ENCODE data around the gene SAMD4A.

SAMD4A gene

GRCh38 chr14:54774824-54775223 lies 207.9 kb downstream of the SAMD4A start:
- no peak for DNase-seq

GRCh38 chr14:54775486-54776140 lies 208.7 kb downstream of the SAMD4A start:
- DNase-seq, result peak in 1 of 56 donors; percentile 11

DNA sequence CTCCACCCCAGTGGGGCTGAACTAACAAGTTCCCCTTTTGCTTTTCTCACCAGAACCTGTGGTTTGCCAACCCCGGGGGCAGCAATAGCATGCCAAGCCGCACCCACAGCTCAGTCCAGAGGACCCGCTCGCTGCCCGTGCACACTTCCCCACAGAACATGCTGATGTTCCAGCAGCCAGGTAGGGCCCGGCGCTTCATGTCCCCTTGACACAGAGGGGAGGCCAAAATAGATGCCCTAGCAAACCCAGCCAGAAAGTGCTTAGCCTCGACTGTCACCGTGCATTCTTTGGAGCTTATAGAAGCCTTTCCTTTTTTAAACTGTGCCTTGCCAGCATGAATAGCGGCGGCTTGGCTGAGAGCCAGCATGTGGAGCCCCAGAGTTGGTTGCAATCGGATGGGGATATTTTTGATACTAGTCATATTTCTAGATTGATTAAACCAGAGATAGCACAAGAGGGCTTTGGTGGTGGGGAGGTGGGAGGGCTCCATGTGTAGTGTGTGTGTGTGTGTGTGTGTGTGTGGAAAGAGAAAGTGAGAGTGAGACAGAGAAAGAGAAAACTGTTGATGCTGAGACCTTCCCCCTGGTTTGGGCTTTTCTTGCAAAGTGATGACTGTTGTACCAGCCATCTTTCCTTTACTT lies 209.6 kb downstream of the SAMD4A start:
- peak in 17 of 56 donors; percentile 10 to 62 (median 41) for DNase-seq

DNA sequence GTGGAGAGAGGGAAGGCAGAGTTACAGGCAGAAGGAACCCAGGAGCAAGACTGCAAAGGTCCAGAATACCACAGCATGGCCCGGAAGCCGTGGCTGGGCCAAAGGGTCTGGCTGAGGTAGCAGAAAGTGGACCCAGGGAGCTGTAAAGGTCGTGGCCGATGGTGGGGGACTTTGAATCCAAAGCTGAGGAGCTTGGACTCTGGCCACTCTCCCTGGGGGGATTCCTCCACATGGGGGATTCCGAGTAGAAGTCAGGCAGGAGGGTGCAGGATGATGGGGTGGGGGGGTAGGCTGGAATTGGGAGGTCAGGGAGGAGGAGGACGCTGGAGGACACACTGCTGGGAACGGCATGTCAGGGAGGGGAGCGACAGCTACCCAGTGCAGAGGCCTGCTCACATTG lies 210.5 kb downstream of the SAMD4A start:
- DNase-seq, result no peak

GRCh38 chr14:54778618-54779345 lies 211.9 kb downstream of the SAMD4A start:
- peak in 7 of 56 donors; percentile 9 to 49 (median 19) for DNase-seq

GRCh38 chr14:54781080-54781479 lies 214.2 kb downstream of the SAMD4A start:
- DNase-seq, result no peak

DNA sequence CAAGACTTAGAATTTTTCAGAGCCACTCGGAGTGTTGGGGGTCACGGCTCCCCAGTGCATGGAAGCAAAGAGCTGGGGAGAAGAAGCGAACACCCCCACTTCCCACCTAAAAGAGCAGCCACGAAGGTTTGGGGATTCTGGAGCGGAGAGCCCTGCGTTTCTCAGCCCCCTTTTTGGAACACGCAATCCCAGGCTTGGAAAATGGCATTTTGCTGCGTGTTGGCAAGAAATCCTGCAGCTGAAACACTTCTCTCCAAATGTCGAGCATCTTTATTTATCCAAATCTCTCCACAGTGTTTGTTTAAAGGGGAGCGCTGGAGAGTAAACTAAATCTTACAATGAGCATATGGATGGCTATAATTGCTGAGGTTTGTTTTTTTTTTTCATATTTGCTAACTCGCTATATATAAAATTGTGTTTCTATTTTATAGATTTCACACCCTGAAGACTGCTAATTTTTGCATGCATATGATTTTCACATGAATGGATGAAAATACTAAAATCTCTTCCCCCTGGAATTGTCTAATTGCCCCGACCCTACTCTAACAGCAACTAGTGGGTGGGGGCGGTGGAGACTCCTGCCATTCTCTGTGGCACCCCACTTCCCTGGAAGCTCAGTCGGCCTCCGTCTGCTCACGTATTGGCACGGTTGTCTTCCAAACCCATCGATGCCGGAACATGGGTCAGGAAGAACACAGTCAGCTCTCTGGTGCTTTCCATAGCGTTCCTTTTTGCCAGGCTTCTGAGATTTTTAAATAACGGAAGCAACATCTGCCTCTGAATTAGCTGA lies 215.2 kb downstream of the SAMD4A start:
- peak in 2 of 56 donors; percentile 38 to 45 for DNase-seq

GRCh38 chr14:54782751-54783659 lies 216.1 kb downstream of the SAMD4A start:
- DNase-seq, result peak in 1 of 56 donors; percentile 45

DNA sequence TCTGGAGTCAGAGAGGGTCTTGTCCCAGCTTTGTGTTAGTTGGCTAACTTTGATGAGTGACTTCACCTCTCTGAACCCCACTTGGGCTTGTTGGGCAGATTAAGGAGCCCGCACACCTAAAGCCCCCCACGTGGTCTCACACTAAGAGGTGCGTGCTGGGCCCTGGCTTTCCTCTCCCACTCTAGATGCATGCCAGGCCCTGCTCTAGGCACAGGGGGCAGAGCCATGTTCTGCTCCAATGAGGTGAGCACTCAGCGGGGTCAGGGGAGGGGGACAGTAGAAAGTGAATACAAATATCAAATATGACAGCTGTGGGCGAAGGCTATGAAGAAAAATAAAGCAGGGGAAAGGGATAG lies 216.7 kb downstream of the SAMD4A start:
- DNase-seq, result no peak

DNA sequence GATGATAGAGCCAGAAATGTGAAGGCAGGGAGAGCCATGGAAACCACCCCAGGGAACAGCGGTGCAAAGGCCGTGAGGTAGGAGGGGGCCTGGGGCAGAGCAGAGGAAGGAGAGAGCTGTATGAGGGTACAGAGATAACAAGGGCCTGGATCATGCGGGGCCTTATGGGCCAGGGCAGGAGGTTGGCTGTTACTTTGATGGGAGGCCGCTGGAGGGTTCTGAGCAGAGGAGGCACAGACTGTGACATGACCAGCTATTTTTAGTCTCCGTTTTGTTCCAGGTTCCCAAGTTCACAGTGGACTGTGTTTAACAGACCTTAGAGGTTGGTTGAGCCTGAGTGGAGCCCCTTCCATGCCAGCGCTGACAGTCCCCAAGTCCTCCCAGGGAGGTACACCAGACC lies 217.1 kb downstream of the SAMD4A start:
- no peak for DNase-seq

DNA sequence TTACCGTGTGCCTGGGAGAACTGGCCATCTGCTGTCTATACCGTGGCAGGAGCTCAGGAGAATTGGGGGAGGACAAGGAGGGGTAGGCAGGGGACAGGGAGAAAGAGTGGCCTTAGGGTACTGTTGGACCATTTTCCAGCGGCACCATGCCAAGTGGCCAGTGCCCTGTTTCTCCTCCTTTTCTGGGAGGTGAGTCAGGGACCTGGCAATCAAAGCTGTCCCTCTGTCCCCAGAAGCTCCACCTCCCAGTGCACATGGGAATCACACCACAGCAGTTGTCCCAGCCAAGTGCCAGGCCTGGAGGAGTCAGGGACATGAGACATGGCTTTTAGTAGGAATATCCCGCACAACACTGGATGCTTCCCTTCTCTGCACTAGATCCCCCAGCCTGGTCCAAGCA lies 217.7 kb downstream of the SAMD4A start:
- DNase-seq, result peak in 8 of 56 donors; percentile 10 to 66 (median 17)

GRCh38 chr14:54785136-54785777 lies 218.3 kb downstream of the SAMD4A start:
- peak in 2 of 56 donors; percentile 9 to 14 for DNase-seq

DNA sequence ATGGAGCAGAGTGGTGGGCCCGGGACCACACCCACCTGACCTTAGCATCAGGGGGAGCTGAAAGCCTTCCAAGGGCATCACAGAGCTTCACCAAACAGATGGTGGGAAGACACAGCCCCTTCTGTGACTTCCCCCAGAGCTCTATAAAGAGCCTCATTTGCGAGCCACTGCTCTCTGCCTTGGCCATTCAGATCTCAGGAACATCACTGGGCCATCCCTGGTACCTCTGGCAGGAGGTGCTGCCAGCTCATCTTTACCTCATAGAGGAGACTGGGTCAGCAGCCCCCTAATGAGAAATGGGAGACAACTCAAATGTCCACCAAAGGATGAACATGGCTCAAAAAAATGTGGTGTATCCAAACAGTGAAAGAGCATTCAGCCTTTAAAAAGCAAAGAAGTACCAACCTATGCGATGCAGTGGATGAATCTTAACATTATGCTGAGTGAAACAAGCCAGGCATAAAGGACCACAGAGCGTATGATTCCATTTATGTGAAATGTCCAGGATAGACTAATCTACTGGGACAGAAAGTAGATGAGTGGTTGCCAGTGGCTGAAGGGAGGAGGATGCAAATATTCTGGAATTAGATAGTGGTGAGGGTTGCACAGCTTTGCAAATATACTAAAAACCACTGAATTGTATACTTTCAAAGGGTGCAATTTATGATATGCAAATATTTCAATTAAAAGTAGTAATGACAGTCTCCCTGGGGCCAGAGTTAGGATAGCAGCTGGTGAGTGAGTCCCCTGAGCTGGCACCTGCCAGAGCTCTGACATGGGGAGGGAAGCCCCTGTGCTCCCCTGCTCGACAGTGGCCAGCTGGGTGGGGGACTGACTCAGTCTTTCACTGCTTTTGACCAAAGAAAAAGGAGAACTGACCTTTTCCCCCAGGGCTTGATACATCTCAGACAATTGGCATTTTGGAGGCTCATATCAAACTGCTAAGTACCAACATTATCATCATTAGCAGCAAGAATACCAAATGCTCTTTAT lies 219.1 kb downstream of the SAMD4A start:
- no peak for DNase-seq

- DNase-seq, result peak in 1 of 56 donors; percentile 11
Observed at GRCh38 chr14:54786838-54787237, 219.9 kb downstream of the SAMD4A start.

DNA sequence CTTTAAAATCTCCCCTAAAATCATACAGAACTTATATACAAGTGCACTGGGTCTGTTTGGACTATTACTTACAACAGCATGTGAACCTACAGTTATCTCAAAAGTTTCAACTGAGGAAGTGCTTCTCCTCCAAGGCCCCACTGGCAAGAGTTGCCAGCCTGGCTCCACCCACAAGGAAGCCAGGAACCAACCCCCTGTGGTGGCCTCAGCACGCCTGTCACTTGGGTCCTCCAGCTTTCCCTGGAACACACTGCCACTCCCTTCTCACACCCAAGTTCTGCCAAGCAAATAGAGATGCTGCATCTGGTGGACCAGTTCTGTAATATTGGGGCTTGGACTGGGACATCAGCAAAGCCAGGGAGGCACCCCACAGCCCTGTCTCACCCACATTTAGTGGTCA lies 220.3 kb downstream of the SAMD4A start:
- no peak for DNase-seq

DNA sequence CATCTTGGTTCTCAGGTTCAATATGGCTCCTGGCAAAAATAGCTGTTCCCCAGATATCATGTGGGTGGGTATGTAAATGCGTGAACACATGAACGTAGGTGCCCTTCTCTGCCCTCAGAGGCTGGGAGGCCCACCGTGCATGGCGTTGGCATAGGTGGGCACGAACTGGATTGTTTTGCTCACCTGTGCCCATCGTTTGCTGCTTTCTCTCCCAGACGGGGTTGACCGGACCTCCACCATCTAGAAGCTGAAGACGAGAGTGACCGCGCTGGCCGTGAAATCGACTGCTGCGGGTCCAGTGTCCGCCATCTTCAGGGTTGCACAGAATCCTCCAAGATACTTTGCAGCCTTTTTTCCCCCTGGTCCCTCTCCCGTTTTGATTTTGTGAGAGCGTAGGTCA lies 221.8 kb downstream of the SAMD4A start:
- no peak for DNase-seq

- no peak for DNase-seq
Observed at GRCh38 chr14:54789166-54789565, 222.2 kb downstream of the SAMD4A start.

DNA sequence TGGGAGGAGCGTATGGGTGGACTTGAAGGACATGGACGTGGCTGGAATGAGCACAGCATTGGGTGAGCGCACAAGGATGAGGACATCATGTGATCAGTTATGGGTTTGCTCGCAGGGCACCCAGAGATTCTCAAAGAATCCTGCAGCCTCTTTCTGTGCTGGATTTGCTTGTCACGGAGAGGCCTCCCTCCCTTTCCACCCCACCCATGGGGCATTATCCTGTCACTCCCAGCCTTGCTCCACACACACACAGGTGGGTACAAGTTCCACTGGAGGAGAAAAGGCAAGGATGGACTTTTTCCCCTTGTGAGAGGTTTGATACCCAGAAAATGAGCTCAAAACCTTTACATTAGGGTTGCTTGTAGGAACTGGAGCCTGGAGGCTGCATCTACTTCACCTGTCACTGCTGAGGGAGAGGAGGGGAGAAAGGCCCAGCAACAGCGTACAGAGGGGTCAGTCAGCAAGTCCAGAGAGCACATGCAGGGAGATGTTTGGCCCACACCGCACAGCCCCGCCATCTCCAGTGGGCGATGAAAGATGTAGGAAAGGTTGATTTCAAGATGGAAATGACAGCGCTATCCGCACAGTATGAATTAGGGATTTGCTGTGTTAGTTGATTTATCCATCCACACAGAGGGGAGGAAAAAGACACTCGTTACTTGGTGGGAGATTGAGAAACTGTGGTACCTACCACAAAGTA lies 223.0 kb downstream of the SAMD4A start:
- DNase-seq, result no peak
